ENCODE results near the gene PBX2.
A peak's percentile ranks its signal among the peaks of the same experiment; 100 is the strongest.

The PBX2 gene

GRCh38 chr6:32210191-32210601 is 20.2 kb upstream of the PBX2 start:
- H3K36me3 ChIP-seq (ENCODE audit: insufficient read depth, low read length) = no peaks in the 10 kb centered on the region
- no peak overlapping the region for H3K4me3 ChIP-seq
- H3K9me3 ChIP-seq (ENCODE audit: low read depth, low read length) = no peaks in the 10 kb centered on the region
- TF ChIP-seq EZH2 (IDR thresholded peaks at IDR 0.05) = no peak
- TF ChIP-seq FOXP2 (optimal IDR thresholded peaks at IDR 0.05; ENCODE audit: control extremely low read depth, extremely low read length, insufficient read depth) = no peak
- no peak for TF ChIP-seq POLR2AphosphoS5 (IDR thresholded peaks at IDR 0.05; ENCODE audit: borderline replicate concordance, low read depth, low read length)
- H3K9ac ChIP-seq (ENCODE audit: insufficient read length) = no peak overlapping the region
- DNase-seq (ENCODE audit: low read depth, low spot score) = no peak
- H3K27ac ChIP-seq = no peak overlapping the region

- TF ChIP-seq EZH2 (IDR thresholded peaks at IDR 0.05) (no peak), POLR2AphosphoS5 (IDR thresholded peaks at IDR 0.05; ENCODE audit: borderline replicate concordance, low read depth, low read length) (no peak), FOXP2 (optimal IDR thresholded peaks at IDR 0.05; ENCODE audit: control extremely low read depth, extremely low read length, insufficient read depth) (no peak)
- Histone ChIP-seq H3K4me3 (no peak overlapping the region), H3K9me3 (ENCODE audit: low read depth, low read length) (no peaks in the 10 kb centered on the region), H3K36me3 (ENCODE audit: insufficient read depth, low read length) (no peaks in the 10 kb centered on the region), H3K27ac (no peak overlapping the region), H3K9ac (ENCODE audit: insufficient read length) (no peak overlapping the region)
- no peak for DNase-seq (ENCODE audit: low read depth, low spot score)
Measured at GRCh38 chr6:32208996-32209395, 19.0 kb upstream of the PBX2 start.

- Histone ChIP-seq H3K36me3 (ENCODE audit: insufficient read depth, low read length) (no peaks in the 10 kb centered on the region), H3K27ac (peak overlapping the region; percentile 52), H3K4me3 (no peak overlapping the region), H3K9me3 (ENCODE audit: low read depth, low read length) (no peaks in the 10 kb centered on the region), H3K9ac (ENCODE audit: insufficient read length) (no peak overlapping the region)
- TF ChIP-seq FOXP2 (optimal IDR thresholded peaks at IDR 0.05; ENCODE audit: control extremely low read depth, extremely low read length, insufficient read depth) = no peak
- TF ChIP-seq EZH2 (IDR thresholded peaks at IDR 0.05) = no peak
- TF ChIP-seq POLR2AphosphoS5 (IDR thresholded peaks at IDR 0.05; ENCODE audit: borderline replicate concordance, low read depth, low read length) = no peak
- DNase-seq (ENCODE audit: low read depth, low spot score) = no peak
Measured at GRCh38 chr6:32204268-32204715, 14.3 kb upstream of the PBX2 start.

GRCh38 chr6:32203426-32204267 is 13.6 kb upstream of the PBX2 start:
- no peak for TF ChIP-seq POLR2AphosphoS5 (IDR thresholded peaks at IDR 0.05; ENCODE audit: borderline replicate concordance, low read depth, low read length)
- TF ChIP-seq FOXP2 (optimal IDR thresholded peaks at IDR 0.05; ENCODE audit: control extremely low read depth, extremely low read length, insufficient read depth) = no peak
- no peak for TF ChIP-seq EZH2 (IDR thresholded peaks at IDR 0.05)
- Histone ChIP-seq H3K36me3 (ENCODE audit: insufficient read depth, low read length) (no peaks in the 10 kb centered on the region), H3K9ac (ENCODE audit: insufficient read length) (no peak overlapping the region), H3K4me3 (peak overlapping the region; percentile 64), H3K27ac (peak overlapping the region; percentile 96), H3K9me3 (ENCODE audit: low read depth, low read length) (no peaks in the 10 kb centered on the region)
- peak; percentile 40 for DNase-seq (ENCODE audit: low read depth, low spot score)

GRCh38 chr6:32202186-32202585 is 12.2 kb upstream of the PBX2 start:
- H3K4me3 ChIP-seq = no peak overlapping the region
- no peaks in the 10 kb centered on the region for H3K9me3 ChIP-seq (ENCODE audit: low read depth, low read length)
- no peak for DNase-seq (ENCODE audit: low read depth, low spot score)
- peak overlapping the region; percentile 96 for H3K27ac ChIP-seq
- H3K36me3 ChIP-seq (ENCODE audit: insufficient read depth, low read length) = no peaks in the 10 kb centered on the region
- no peak overlapping the region for H3K9ac ChIP-seq (ENCODE audit: insufficient read length)
- no peak for TF ChIP-seq POLR2AphosphoS5 (IDR thresholded peaks at IDR 0.05; ENCODE audit: borderline replicate concordance, low read depth, low read length)
- TF ChIP-seq EZH2 (IDR thresholded peaks at IDR 0.05) = no peak

GRCh38 chr6:32200711-32201475 is 10.9 kb upstream of the PBX2 start:
- DNase-seq (ENCODE audit: low read depth, low spot score) = no peak
- Histone ChIP-seq H3K36me3 (ENCODE audit: insufficient read depth, low read length) (no peaks in the 10 kb centered on the region), H3K9me3 (ENCODE audit: low read depth, low read length) (no peaks in the 10 kb centered on the region), H3K9ac (ENCODE audit: insufficient read length) (no peak overlapping the region), H3K4me3 (no peak overlapping the region), H3K27ac (peak overlapping the region; percentile 96; the same call in 1 of the 2 replicates)
- no peak for TF ChIP-seq EZH2 (IDR thresholded peaks at IDR 0.05)
- no peak for TF ChIP-seq FOXP2 (optimal IDR thresholded peaks at IDR 0.05; ENCODE audit: control extremely low read depth, extremely low read length, insufficient read depth)
- no peak for TF ChIP-seq POLR2AphosphoS5 (IDR thresholded peaks at IDR 0.05; ENCODE audit: borderline replicate concordance, low read depth, low read length)

GRCh38 chr6:32198866-32199265 is 8.9 kb upstream of the PBX2 start:
- no peak for TF ChIP-seq POLR2AphosphoS5 (IDR thresholded peaks at IDR 0.05; ENCODE audit: borderline replicate concordance, low read depth, low read length)
- TF ChIP-seq FOXP2 (optimal IDR thresholded peaks at IDR 0.05; ENCODE audit: control extremely low read depth, extremely low read length, insufficient read depth) = no peak
- no peak for TF ChIP-seq EZH2 (IDR thresholded peaks at IDR 0.05)
- H3K36me3 ChIP-seq (ENCODE audit: insufficient read depth, low read length) = no peaks in the 10 kb centered on the region
- no peak overlapping the region for H3K27ac ChIP-seq
- H3K9me3 ChIP-seq (ENCODE audit: low read depth, low read length) = no peaks in the 10 kb centered on the region
- H3K9ac ChIP-seq (ENCODE audit: insufficient read length) = no peak overlapping the region
- no peak for DNase-seq (ENCODE audit: low read depth, low spot score)
- no peak overlapping the region for H3K4me3 ChIP-seq

GRCh38 chr6:32198345-32198696 is 8.3 kb upstream of the PBX2 start:
- DNase-seq (ENCODE audit: low read depth, low spot score) = no peak
- no peak for TF ChIP-seq FOXP2 (optimal IDR thresholded peaks at IDR 0.05; ENCODE audit: control extremely low read depth, extremely low read length, insufficient read depth)
- TF ChIP-seq EZH2 (IDR thresholded peaks at IDR 0.05) = no peak
- TF ChIP-seq POLR2AphosphoS5 (IDR thresholded peaks at IDR 0.05; ENCODE audit: borderline replicate concordance, low read depth, low read length) = no peak
- Histone ChIP-seq H3K9ac (ENCODE audit: insufficient read length) (no peak overlapping the region), H3K36me3 (ENCODE audit: insufficient read depth, low read length) (no peaks in the 10 kb centered on the region), H3K9me3 (ENCODE audit: low read depth, low read length) (no peaks in the 10 kb centered on the region), H3K4me3 (no peak overlapping the region), H3K27ac (no peak overlapping the region)

Measured in SK-N-MC (cell line).